Measurements from ENCODE around the gene ASAH2B. TPM values are rescaled to one million over a fixed set of nuclear protein-coding genes. Genes with fewer than 3 reads are reported as not detected.
A peak's percentile ranks its signal among the peaks of the same experiment; 100 is the strongest.

ASAH2B gene
- total and polyA plus RNA-seq, 2 of the 13 experiments (the other 11 are each of a cell fraction or from before 2014, with no cell fraction given): 4.2 to 4.6 TPM

DNA sequence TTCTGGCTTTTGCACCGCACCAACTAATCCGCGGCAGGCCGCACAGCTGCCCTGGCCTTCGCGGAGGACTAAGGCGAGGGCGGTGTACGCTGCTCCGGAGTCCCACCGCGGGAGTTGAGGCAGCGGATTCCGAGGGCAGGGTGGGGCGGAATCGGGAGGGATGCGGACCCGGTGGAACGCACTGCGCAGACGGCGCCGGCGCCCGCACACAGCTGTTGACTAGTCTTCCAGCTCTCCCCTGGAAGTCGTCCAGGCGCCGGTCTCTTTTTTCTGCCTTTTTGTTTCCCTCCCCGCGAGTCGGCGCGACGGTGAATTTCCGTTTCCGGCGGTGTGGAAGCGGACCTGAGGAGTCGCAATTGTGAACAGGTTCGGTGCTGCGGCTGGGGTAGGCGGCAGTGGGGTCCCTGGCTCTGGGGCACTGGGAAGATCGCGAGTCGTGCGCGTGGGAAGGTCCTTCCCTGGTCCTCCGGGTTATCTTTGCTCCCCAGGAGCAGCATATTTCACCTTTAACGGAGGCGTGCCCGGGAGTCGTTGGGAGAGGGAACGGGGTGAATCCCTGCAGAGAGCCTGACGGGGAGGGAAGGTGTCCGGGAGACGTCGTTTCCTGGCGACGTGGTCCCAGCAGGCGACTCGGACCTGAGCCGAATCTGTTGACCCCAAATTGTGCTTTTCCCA is at the start of gene ASAH2B (continued):
- TF ChIP-seq, protein P1, sequence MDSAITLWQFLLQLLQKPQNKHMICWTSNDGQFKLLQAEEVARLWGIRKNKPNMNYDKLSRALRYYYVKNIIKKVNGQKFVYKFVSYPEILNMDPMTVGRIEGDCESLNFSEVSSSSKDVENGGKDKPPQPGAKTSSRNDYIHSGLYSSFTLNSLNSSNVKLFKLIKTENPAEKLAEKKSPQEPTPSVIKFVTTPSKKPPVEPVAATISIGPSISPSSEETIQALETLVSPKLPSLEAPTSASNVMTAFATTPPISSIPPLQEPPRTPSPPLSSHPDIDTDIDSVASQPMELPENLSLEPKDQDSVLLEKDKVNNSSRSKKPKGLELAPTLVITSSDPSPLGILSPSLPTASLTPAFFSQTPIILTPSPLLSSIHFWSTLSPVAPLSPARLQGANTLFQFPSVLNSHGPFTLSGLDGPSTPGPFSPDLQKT (CRISPR knock-in tag; IDR thresholded peaks at IDR 0.05; ENCODE audit: borderline replicate concordance): 0 out of 2 replicates have a peak, but pooled peaks have one; percentile 22
- peak; percentile 65 for TF ChIP-seq HDAC1 (CRISPR knock-in tag; IDR thresholded peaks at IDR 0.05)
- TF ChIP-seq, protein P2, sequence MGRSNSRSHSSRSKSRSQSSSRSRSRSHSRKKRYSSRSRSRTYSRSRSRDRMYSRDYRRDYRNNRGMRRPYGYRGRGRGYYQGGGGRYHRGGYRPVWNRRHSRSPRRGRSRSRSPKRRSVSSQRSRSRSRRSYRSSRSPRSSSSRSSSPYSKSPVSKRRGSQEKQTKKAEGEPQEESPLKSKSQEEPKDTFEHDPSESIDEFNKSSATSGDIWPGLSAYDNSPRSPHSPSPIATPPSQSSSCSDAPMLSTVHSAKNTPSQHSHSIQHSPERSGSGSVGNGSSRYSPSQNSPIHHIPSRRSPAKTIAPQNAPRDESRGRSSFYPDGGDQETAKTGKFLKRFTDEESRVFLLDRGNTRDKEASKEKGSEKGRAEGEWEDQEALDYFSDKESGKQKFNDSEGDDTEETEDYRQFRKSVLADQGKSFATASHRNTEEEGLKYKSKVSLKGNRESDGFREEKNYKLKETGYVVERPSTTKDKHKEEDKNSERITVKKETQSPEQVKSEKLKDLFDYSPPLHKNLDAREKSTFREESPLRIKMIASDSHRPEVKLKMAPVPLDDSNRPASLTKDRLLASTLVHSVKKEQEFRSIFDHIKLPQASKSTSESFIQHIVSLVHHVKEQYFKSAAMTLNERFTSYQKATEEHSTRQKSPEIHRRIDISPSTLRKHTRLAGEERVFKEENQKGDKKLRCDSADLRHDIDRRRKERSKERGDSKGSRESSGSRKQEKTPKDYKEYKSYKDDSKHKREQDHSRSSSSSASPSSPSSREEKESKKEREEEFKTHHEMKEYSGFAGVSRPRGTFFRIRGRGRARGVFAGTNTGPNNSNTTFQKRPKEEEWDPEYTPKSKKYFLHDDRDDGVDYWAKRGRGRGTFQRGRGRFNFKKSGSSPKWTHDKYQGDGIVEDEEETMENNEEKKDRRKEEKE (IDR thresholded peaks at IDR 0.05): no peak
- TF ChIP-seq ERF (CRISPR knock-in tag; IDR thresholded peaks at IDR 0.05): peak; percentile 26; the same call in 1 of the 2 replicates
- TF ChIP-seq, protein P3, sequence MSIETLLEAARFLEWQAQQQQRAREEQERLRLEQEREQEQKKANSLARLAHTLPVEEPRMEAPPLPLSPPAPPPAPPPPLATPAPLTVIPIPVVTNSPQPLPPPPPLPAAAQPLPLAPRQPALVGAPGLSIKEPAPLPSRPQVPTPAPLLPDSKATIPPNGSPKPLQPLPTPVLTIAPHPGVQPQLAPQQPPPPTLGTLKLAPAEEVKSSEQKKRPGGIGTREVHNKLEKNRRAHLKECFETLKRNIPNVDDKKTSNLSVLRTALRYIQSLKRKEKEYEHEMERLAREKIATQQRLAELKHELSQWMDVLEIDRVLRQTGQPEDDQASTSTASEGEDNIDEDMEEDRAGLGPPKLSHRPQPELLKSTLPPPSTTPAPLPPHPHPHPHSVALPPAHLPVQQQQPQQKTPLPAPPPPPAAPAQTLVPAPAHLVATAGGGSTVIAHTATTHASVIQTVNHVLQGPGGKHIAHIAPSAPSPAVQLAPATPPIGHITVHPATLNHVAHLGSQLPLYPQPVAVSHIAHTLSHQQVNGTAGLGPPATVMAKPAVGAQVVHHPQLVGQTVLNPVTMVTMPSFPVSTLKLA (IDR thresholded peaks at IDR 0.05): no peak
- no peak for TF ChIP-seq ZNF33A (CRISPR knock-in tag; IDR thresholded peaks at IDR 0.05; ENCODE audit: borderline replicate concordance)
- no peak for TF ChIP-seq ZNF496 (CRISPR knock-in tag; IDR thresholded peaks at IDR 0.05; ENCODE audit: insufficient replicate concordance)
- TF ChIP-seq ZNF616 (CRISPR knock-in tag; IDR thresholded peaks at IDR 0.05; ENCODE audit: low read depth): no peak
- no peak for TF ChIP-seq MAFK (conservative IDR thresholded peaks at IDR 0.05 in 1 of 2, IDR thresholded peaks at IDR 0.05 in 1 of 2; ENCODE audit: low read length in 2 of 2)
- TF ChIP-seq HOXA7 (CRISPR knock-in tag; IDR thresholded peaks at IDR 0.05): no peak
- TF ChIP-seq, protein P4, sequence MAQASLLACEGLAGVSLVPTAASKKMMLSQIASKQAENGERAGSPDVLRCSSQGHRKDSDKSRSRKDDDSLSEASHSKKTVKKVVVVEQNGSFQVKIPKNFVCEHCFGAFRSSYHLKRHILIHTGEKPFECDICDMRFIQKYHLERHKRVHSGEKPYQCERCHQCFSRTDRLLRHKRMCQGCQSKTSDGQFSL (CRISPR knock-in tag; IDR thresholded peaks at IDR 0.05): no peak
- TF ChIP-seq JARID2 (CRISPR knock-in tag; IDR thresholded peaks at IDR 0.05; ENCODE audit: insufficient replicate concordance): no peak
- no peak for TF ChIP-seq ZNF564 (CRISPR knock-in tag; IDR thresholded peaks at IDR 0.05)
- TF ChIP-seq SNRNP70 (IDR thresholded peaks at IDR 0.05; ENCODE audit: low read depth, low read length): no peak
- TF ChIP-seq HNRNPUL1 (IDR thresholded peaks at IDR 0.05; ENCODE audit: low read depth, low read length): no peak
- TF ChIP-seq, protein P5, sequence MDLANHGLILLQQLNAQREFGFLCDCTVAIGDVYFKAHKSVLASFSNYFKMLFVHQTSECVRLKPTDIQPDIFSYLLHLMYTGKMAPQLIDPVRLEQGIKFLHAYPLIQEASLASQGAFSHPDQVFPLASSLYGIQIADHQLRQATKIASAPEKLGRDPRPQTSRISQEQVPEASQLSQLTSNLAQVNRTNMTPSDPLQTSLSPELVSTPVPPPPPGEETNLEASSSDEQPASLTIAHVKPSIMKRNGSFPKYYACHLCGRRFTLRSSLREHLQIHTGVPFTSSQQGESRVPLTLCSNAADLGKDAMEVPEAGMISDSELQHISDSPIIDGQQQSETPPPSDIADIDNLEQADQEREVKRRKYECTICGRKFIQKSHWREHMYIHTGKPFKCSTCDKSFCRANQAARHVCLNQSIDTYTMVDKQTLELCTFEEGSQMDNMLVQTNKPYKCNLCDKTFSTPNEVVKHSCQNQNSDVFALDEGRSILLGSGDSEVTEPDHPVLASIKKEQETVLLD (CRISPR knock-in tag; IDR thresholded peaks at IDR 0.05; ENCODE audit: low read depth): peak; percentile 49; the same call in 1 of the 2 replicates
- peak; percentile 65 for TF ChIP-seq ZNF781 (CRISPR knock-in tag; IDR thresholded peaks at IDR 0.05; ENCODE audit: borderline replicate concordance, not compliant biosample characterization)
- TF ChIP-seq ZNF749 (CRISPR knock-in tag; IDR thresholded peaks at IDR 0.05; ENCODE audit: borderline replicate concordance): 0 out of 2 replicates have a peak, but pooled peaks have one; percentile 54
- no peak for TF ChIP-seq ZBTB21 (CRISPR knock-in tag; IDR thresholded peaks at IDR 0.05)
- no peak for TF ChIP-seq FOXA1 (IDR thresholded peaks at IDR 0.05)
- TF ChIP-seq FOXA1 (CRISPR knock-in tag; IDR thresholded peaks at IDR 0.05): no peak; the same call in none of the 2 replicates

All from HepG2 (cell line).